GM18870 (cell line): ENCODE measurements around the gene SCAI.
"Not testable (repeated sequence)": the region's sequence is repeated elsewhere in the genome, so short reads cannot be mapped to it uniquely, and the experiment has no call there.

Experiments used
- ATAC-seq: cut with Tn5 transposase; IDR thresholded peaks from one replicate; pipeline ENCODE4 v1.9.1; 2021; ENCODE audit warnings: moderate library complexity; ENCODE audit not compliant: unreplicated experiment

Gene SCAI

GRCh38 chr9:125150349-125151245 lies 7.3 kb upstream of the SCAI start:
- no peak for ATAC-seq

DNA sequence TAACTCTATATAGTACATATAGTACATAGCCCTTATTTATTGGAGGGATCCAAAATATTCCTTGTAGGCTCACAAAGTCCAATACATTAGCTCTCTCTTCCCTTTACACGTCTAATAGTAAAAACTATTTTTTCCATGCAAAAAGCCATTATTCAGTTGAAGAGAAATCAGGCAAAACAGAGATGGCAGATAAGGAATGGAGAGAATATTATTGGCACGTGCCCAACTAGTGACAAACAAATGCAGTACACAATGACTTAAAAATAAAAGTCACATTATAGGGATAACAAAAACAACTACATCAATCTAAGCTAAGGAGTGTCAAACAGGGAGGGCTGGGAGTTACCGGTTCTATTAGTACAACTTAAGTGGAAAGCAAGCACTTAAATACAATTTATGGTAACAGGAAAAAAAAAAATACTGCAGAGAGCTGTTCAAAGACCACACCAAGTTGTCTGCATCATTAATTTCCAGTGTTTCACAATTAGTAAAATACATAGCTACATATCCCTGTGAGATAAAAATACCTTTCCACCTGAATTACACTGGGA lies 4.1 kb upstream of the SCAI start:
- no peak for ATAC-seq

DNA sequence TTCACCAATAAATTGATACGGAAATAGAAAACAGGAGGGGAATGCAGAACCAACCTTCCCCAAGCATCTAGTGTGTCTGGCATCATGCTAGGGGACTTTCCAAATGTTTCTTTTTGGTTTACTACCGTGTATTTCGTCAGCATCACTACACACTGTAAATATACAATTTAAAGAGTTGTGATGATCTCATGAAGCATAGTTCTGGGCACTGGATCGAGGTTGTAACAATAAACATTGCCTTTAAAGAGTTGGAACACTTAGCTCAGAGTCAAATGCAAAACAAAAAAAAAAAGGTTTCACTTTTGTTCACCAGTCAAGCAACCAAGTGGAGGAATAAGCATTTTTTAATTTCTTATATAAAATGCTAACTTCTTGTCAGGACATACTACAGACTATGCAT lies 2.9 kb upstream of the SCAI start:
- ATAC-seq: no peak

- no peak for ATAC-seq
Measured at GRCh38 chr9:125145425-125145824, 2.1 kb upstream of the SCAI start.

DNA sequence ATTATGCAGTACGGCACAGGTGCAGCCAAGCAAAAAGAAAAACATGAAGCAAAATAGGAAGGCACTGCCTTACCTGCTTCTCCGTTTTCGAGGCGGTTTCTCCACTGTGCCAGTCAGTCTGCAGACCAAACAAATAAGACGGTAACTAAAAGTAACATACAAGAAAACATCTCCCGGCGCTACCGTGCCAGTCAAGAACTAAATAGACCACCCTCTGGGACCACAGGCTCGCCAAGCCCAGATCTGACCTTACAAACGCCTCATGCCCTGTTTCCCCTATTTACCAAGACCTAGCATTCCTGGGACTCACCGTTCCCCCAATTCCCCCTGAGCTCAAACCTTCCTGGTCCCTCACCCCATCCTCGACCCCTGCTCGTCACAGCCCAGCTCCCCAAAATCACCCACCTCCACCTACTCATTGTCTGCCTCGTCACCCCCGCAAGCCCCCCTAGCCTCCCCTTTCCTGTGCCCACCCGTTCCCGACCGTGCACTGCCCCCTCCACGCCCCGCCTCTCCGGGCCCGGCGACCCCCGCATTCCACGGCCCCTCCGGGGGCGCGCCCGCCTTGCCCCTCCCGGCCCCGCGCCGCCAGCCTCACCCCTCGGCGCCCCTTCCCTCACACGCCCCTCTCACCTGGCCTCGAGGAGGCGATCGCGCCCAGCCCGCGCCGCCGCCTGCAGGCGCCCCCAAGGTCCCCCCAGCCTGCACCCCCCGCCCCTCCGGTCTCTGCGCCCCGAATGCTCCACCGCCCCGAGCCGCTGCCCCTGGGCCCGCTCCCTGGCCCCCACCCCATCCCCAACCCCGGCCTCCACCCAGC lies 560 bp downstream of the SCAI start:
- peak; percentile 12 for ATAC-seq

GRCh38 chr9:125141751-125142150 lies 1.6 kb downstream of the SCAI start:
- no peak for ATAC-seq

DNA sequence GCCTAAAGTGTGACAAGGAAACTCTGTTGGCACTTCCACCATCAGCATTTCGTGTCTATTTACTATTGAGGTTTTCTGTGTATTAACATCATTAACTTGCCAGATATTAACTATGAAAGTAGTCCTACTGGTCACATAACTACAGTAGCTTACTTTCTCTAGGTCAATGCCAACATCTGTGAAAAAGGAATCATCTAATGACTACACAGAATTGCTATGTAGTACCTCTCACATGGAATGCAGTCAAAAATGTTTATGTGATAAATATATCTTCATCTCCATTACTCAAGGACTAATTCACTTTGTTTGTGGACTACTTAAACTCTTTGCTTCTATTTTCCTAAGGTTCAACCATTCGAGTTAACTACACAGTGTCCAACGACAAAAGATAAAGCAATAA lies 2.1 kb downstream of the SCAI start:
- no peak for ATAC-seq

GRCh38 chr9:125140576-125140975 lies 2.8 kb downstream of the SCAI start:
- no peak for ATAC-seq

DNA sequence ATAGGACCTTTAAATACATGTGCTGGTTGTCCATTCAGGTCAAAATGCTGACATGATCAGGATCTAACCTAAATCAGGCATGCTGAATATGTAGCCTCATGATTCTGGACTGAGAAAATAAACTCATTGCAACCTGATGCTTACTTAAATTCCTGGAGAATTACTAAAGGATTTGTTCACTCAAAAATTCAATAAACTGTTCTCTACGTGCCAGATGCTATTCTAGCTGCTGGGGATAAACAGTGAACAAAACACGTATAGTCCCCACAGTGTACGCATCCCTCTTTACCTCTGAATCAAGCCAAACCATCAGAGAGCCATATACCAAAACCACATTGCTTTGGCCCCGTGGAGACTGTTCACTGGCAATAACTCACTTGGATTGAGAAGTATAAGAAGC lies 6.1 kb downstream of the SCAI start:
- no peak for ATAC-seq

DNA sequence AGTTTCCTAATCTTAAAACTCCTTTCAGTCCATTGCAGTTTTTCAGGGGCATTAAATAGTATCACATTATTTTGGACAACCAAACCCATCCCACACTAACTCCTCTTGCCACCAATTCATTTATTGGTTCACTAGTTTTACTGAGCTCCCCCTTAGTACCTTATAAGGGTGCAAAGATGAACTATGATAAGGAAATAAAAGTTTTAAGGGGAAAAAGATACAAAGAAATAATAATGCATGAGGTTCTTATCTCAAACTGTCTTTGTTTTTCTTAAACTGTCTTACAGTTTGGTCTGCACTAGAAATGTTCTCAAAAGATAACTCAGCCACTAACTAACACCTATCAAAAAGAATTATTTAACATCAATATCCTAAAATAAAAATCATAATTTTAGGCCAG lies 8.4 kb downstream of the SCAI start:
- ATAC-seq: no peak

DNA sequence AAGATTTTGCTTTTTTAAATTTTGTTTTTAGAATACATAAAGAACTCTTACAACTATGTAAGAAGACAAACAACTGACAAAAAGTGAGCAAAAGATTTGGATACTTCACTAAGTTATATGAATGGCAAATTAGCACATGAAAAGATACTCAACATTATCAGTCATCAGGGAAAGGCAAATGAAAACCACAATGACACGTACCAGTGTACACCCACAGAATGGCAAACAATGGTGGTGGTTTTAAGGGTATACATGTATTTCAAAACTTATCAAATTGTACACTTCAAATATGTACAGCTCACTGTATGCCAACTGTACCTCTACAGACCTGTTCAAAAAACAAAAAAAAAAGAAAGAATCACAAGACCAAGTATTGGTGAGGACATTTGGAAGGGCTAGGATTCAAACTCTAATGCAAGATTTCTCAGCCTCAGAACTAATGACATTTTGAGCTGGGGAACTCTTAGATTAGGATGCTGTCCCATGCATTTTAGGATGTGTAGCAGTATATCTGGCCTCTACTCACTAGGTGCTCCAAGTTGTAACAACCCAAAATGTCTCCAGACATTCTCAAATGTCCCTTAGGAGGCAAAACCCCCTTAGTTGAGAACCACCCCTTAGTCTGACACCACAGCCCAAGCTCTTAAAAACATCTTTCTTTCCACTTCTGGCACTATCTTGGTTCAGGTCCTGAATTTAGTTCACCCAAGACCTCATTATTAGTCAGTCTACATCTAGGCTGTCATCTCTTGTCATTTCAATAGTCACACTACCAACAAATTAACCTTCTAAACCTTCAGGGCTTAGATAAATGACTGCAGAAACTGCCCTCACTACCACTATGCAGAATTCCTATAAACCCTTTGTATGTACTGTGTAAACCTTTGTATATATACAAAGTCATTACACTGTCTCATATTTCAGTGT lies 9.7 kb downstream of the SCAI start:
- ATAC-seq: no peak

- ATAC-seq: no peak
Measured at GRCh38 chr9:125131778-125132177, 11.6 kb downstream of the SCAI start.

DNA sequence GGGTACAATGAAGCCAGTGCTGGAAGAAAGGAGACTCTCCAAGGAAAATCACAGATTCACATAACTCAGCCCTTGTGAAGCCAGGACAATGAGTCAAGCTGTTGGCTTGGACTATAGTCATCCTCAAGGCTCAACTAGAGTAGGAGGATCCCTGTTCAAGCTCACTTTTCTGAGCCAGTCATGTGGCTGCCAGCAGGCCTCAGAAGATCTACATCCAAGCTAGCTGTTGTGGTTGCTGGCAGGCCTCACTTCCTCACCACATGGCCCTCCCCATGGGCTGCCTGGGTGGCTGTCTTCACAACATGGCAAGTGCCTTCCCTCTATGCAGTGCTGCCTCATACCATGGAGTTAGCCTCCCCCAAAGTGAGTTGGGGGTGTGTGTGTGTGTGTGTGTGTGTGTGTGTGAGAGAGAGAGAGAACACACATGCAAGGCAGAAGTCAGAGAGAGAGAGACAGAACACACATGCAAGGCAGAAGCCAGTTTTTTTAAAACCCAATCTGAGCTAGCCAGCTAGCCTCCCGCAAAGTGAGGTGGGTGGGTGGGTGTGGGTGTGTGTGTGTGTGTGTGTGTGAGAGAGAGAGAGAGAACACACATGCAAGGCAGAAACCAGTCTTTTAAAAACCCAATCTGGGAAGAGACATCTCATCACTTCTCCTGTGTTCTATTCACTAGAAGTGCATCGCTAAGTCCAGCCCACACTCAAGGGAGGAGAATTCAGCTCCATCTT lies 17.1 kb downstream of the SCAI start:
- ATAC-seq: no peak

GRCh38 chr9:125125523-125125922 lies 17.8 kb downstream of the SCAI start:
- ATAC-seq: no peak

DNA sequence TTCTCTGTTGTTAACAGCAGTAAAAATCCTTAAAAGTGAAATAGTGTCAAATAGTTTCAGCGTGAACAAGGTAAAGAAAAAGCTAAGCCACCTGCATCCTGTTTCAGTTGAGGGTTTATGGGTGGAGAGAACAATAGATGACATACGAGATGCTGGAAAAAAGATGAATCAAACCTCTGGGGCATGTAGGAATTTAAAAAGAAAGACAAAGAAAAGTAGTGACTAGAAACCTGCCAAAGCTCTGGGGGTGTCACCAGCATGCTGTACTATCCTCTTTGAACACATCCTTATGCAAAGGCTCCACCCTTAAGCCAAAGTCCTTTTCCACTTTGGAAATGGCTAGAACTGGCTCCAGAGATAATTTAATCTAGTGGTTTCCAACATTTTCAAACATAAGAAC lies 22.2 kb downstream of the SCAI start:
- no peak for ATAC-seq

GRCh38 chr9:125119643-125120286 lies 23.6 kb downstream of the SCAI start:
- ATAC-seq: no peak

DNA sequence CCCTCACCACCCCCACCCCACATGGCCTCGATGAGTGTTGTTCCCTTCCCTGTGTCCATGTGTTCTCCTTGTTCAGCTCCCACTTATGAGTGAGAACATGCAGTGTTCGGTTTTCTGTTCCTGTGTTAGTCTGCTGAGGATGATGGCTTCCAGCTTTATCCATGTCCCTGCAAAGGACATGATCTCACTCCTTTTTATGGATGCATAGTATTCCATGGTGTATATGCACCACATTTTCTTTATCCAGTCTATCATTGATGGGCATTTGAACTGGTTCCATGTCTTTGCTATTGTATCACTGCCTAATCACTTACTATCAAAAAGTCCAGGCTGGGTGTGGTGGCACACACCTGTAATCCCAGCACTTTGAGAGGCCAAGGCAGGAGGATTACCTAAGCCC lies 24.6 kb downstream of the SCAI start:
- not testable (repeated sequence) for ATAC-seq

- ATAC-seq: not testable (repeated sequence)
Measured at GRCh38 chr9:125114503-125114902, 28.8 kb downstream of the SCAI start.

DNA sequence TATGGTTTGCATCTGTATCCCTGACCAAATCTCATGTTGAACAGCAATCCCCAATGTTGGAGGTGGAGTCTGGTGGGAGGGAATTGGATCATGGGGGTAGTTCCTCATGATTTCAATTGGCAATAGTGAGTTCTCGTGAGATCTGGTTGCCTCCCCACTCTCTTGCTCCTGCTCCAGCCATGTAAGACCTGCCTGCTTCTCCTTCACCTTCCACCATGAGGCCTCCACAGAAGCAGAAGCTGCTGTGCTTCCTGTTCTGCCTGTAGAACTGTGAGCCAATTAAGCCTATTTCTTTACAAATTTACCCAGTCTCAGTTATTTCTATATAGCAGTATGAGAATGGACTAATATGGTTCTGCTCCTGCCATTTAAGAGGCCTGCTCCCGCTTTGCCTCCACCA lies 32.9 kb downstream of the SCAI start:
- no peak for ATAC-seq

- ATAC-seq: not testable (repeated sequence)
Measured at GRCh38 chr9:125108541-125108940, 34.8 kb downstream of the SCAI start.
